PC-3 (cell line): ENCODE data around the gene CDK5RAP2. TPM values are rescaled to one million over a fixed set of nuclear protein-coding genes. Genes with fewer than 3 reads are reported as not detected.

Experiments used
- ATAC-seq: fragments of 200-7000 bp; cut with Tn5 transposase; 2 replicates; pipeline ENCODE4 v1.9.1; 2020; ENCODE audit warnings: mild to moderate bottlenecking, moderate library complexity
- BruUV-seq: library from RNA; stranded (reverse); fragments of 400-500 nt; replicated peaks from 2 replicates; lab custom pipeline; 2021; lab: Mats Ljungman, UMichigan
- CTCF ChIA-PET: fragments of 300-600 bp; sonication (Branson Sonifier 250); formaldehyde crosslinking; loops from one replicate; lab custom pipeline; 2022; ENCODE audit warnings: antibody characterized with exemption; lab: Charles Lee
- POLR2A ChIA-PET: fragments of 300-600 bp; sonication (Branson Sonifier 250); formaldehyde crosslinking; loops from one replicate; lab custom pipeline; 2022; ENCODE audit warnings: antibody characterized with exemption; ENCODE audit not compliant: unreplicated experiment; lab: Charles Lee
- DNase-seq: peaks from one replicate; pipeline ENCODE4 v3.0.0-alpha.2; 2015
- H2AFZ ChIP-seq: fragments of 300-600 bp; sonication (generic); 2 replicates; pipeline ENCODE4 v1.6.0; 2016; ENCODE audit warnings: antibody characterized with exemption, low read length
- H3F3A ChIP-seq: fragments of 300-600 bp; sonication (generic); one replicate; pipeline ENCODE4 v1.6.0; 2017; ENCODE audit warnings: antibody characterized with exemption, low read length, control low read depth, mild to moderate bottlenecking; ENCODE audit not compliant: unreplicated experiment
- H3K27ac ChIP-seq: fragments of 300-600 bp; sonication (generic); 2 replicates; pipeline ENCODE4 v1.5.1; 2016; ENCODE audit warnings: mild to moderate bottlenecking, low read length
- H3K27me3 ChIP-seq: fragments of 300-600 bp; sonication (generic); 2 replicates; pipeline ENCODE4 v1.6.1; 2016; ENCODE audit warnings: low read length, mixed read lengths
- H3K36me3 ChIP-seq: fragments of 300-600 bp; sonication (generic); 2 replicates; pipeline ENCODE4 v1.6.1; 2016; ENCODE audit warnings: low read depth, mixed run types, low read length, mixed read lengths
- H3K4me1 ChIP-seq: fragments of 300-600 bp; sonication (generic); 2 replicates; pipeline ENCODE4 v1.5.1; 2016; ENCODE audit warnings: low read length; ENCODE audit not compliant: insufficient read depth
- H3K4me2 ChIP-seq: fragments of 300-600 bp; sonication (generic); 2 replicates; pipeline ENCODE4 v1.6.0; 2016; ENCODE audit warnings: low read length
- H3K4me3 ChIP-seq: fragments of 300-600 bp; sonication (generic); 2 replicates; pipeline ENCODE4 v1.5.1; 2016; ENCODE audit warnings: mild to moderate bottlenecking, low read length, mixed read lengths
- H3K79me2 ChIP-seq: fragments of 300-600 bp; sonication (generic); 2 replicates; pipeline ENCODE4 v1.6.1; 2017; ENCODE audit warnings: low read length, mixed read lengths
- H3K9ac ChIP-seq: fragments of 300-600 bp; sonication (generic); 2 replicates; pipeline ENCODE4 v1.6.0; 2016; ENCODE audit warnings: mild to moderate bottlenecking, low read length
- H3K9me2 ChIP-seq: fragments of 300-600 bp; sonication (generic); replicated peaks from 2 replicates; pipeline ENCODE4 v1.6.1; 2016; ENCODE audit warnings: mixed run types, low read length, mixed read lengths
- H3K9me3 ChIP-seq: fragments of 300-600 bp; sonication (generic); 2 replicates; pipeline ENCODE4 v1.6.1; 2016; ENCODE audit warnings: low read length, mixed read lengths
- H4K20me1 ChIP-seq: fragments of 300-600 bp; sonication (generic); 2 replicates; pipeline ENCODE4 v1.6.1; 2016; ENCODE audit warnings: low read length, mixed read lengths
- CTCF ChIP-seq: fragments of 300-600 bp; sonication (generic); conservative IDR thresholded peaks from 2 replicates; pipeline ENCODE4 v1.5.1; 2017; ENCODE audit warnings: antibody characterized with exemption, low read depth, mild to moderate bottlenecking, low read length
- EZH2 ChIP-seq: fragments of 300-600 bp; sonication (generic); IDR thresholded peaks from one replicate; pipeline ENCODE4 v1.6.1; 2017; ENCODE audit warnings: antibody characterized with exemption, mild to moderate bottlenecking, low read length; ENCODE audit not compliant: unreplicated experiment
- EZH2phosphoT487 ChIP-seq: fragments of 300-600 bp; sonication (generic); IDR thresholded peaks from 2 replicates; pipeline ENCODE4 v1.6.1; 2018; ENCODE audit warnings: mild to moderate bottlenecking, antibody characterized with exemption, low read length, borderline replicate concordance
- intact Hi-C: fragments of 100-400 bp; cut with micrococcal nuclease; formaldehyde crosslinking; loops from 2 replicates; pipeline ENCODE4 v1.9.0; 2023
- total RNA-seq: library from RNA; depleted of rRNA; stranded (reverse); fragments of >200 nt; gene quantifications from 2 replicates; pipeline ENCODE4 v1.2.3, GENCODE V29; 2014

The CDK5RAP2 gene
- total RNA-seq, 1 experiment from 2014 or later, result 37.4 TPM

- no peak for TF ChIP-seq EZH2phosphoT487
- TF ChIP-seq CTCF, result no peak
- no peak for TF ChIP-seq EZH2
- Histone ChIP-seq H3K27ac (no peak overlapping the region), H2AFZ (no peak overlapping the region), H3K36me3 (peaks cover 16% of the 10 kb centered on the region), H3F3A (no peaks in the 10 kb centered on the region), H3K9ac (no peak overlapping the region), H4K20me1 (no peaks in the 10 kb centered on the region), H3K4me3 (no peak overlapping the region), H3K79me2 (no peaks in the 10 kb centered on the region), H3K27me3 (no peaks in the 10 kb centered on the region), H3K9me2 (no peaks in the 10 kb centered on the region), H3K4me2 (no peak overlapping the region), H3K9me3 (no peaks in the 10 kb centered on the region), H3K4me1 (peaks cover 7% of the 10 kb centered on the region; the same call in 1 of the 2 replicates)
- DNase-seq (no peak), ATAC-seq (no peak)
- ChIA-PET POLR2A (no interaction called here), CTCF (no interaction called here)
- no TSS peak for BruUV-seq
- intact Hi-C loops, result no loop called here
Observed at GRCh38 chr9:120485788-120486187, 94.2 kb downstream of the CDK5RAP2 start.

- POLR2A ChIA-PET, result no interaction called here
- TF ChIP-seq EZH2phosphoT487 (no peak), CTCF (no peak), EZH2 (no peak)
- ATAC-seq, result no peak
Observed at GRCh38 chr9:120484162-120484561, 95.8 kb downstream of the CDK5RAP2 start.

GRCh38 chr9:120482424-120483186 lies 97.4 kb downstream of the CDK5RAP2 start:
- Histone ChIP-seq H3K4me3 (no peak overlapping the region), H3K27me3 (no peaks in the 10 kb centered on the region), H3K79me2 (no peaks in the 10 kb centered on the region), H3K4me1 (peaks cover 7% of the 10 kb centered on the region; the same call in 1 of the 2 replicates), H3K4me2 (no peak overlapping the region), H3K36me3 (peaks cover 13% of the 10 kb centered on the region), H4K20me1 (no peaks in the 10 kb centered on the region), H2AFZ (no peak overlapping the region), H3K9ac (no peak overlapping the region), H3K27ac (no peak overlapping the region), H3K9me2 (no peaks in the 10 kb centered on the region), H3K9me3 (no peaks in the 10 kb centered on the region), H3F3A (no peaks in the 10 kb centered on the region)
- no TSS peak for BruUV-seq
- TF ChIP-seq EZH2phosphoT487 (no peak), EZH2 (no peak), CTCF (no peak)
- DNase-seq (no peak), ATAC-seq (no peak)
- intact Hi-C loops, result no loop called here
- ChIA-PET POLR2A (no interaction called here), CTCF (no interaction called here)

More at GRCh38 chr9:120484162-120484561, 95.8 kb downstream of the CDK5RAP2 start:
- H3K27ac ChIP-seq, result no peak overlapping the region
- H3K36me3 ChIP-seq, result peaks cover 13% of the 10 kb centered on the region
- no peaks in the 10 kb centered on the region for H3K79me2 ChIP-seq
- H3K4me1 ChIP-seq, result peaks cover 7% of the 10 kb centered on the region; the same call in 1 of the 2 replicates
- DNase-seq, result no peak
- no peak overlapping the region for H3K9ac ChIP-seq
- no peaks in the 10 kb centered on the region for H3F3A ChIP-seq
- no peaks in the 10 kb centered on the region for H3K9me3 ChIP-seq
- intact Hi-C loops, result no loop called here
- H4K20me1 ChIP-seq, result no peaks in the 10 kb centered on the region
- CTCF ChIA-PET, result no interaction called here
- BruUV-seq, result no TSS peak
- H3K4me3 ChIP-seq, result no peak overlapping the region
- no peak overlapping the region for H3K4me2 ChIP-seq
- no peaks in the 10 kb centered on the region for H3K9me2 ChIP-seq
- H2AFZ ChIP-seq, result no peak overlapping the region
- H3K27me3 ChIP-seq, result no peaks in the 10 kb centered on the region
